Activated CD4-positive, alpha-beta T cell treated with anti-CD3 and anti-CD28 coated beads for 36 hours (primary cell): ENCODE data around the gene VPS13C. TPM values are rescaled to one million over a fixed set of nuclear protein-coding genes. Genes with fewer than 3 reads are reported as not detected.

ENCODE experiments used
- ATAC-seq: fragments of 200-7000 bp; cut with Tn5 transposase; one replicate; pipeline ENCODE4 v1.10.0; 2021; ENCODE audit warnings: mild to moderate bottlenecking, moderate library complexity
- CTCF ChIA-PET: fragments of 350-600 bp; sonication (Branson Sonifier 250); formaldehyde crosslinking; loops from one replicate; lab custom pipeline; 2021; ENCODE audit warnings: antibody characterized with exemption; lab: Charles Lee
- POLR2A ChIA-PET: fragments of 350-600 bp; sonication (Branson Sonifier 250); formaldehyde crosslinking; loops from one replicate; lab custom pipeline; 2021; ENCODE audit warnings: antibody characterized with exemption, inconsistent platforms; lab: Charles Lee
- DNase-seq: peaks from one replicate; pipeline ENCODE4 v3.0.0-alpha.2; 2020
- H3K27ac Mint-ChIP-seq: one replicate; pipeline ENCODE4 v1.8.0; 2021; ENCODE audit warnings: mixed read lengths
- H3K27me3 Mint-ChIP-seq: one replicate; pipeline ENCODE4 v1.8.0; 2021; ENCODE audit warnings: mixed read lengths
- H3K36me3 Mint-ChIP-seq: one replicate; pipeline ENCODE4 v1.8.0; 2021; ENCODE audit warnings: low read depth, mixed read lengths
- H3K4me1 Mint-ChIP-seq: one replicate; pipeline ENCODE4 v1.8.0; 2021; ENCODE audit warnings: mixed read lengths
- H3K4me3 Mint-ChIP-seq: one replicate; pipeline ENCODE4 v1.8.0; 2021; ENCODE audit warnings: mild to moderate bottlenecking, moderate library complexity, mixed read lengths
- H3K9me3 Mint-ChIP-seq: one replicate; pipeline ENCODE4 v1.8.0; 2021; ENCODE audit warnings: low read depth, mixed read lengths
- intact Hi-C, 2 experiments: fragments of 100-400 bp; cut with DNase I in 1 of 2; cut with micrococcal nuclease in 1 of 2; formaldehyde crosslinking; loops; one replicate each; pipeline versions ENCODE4 v1.14.2 to v1.15.1; 2022 to 2024; cut with DNase I, micrococcal nuclease
- total RNA-seq, 2 experiments: library from RNA; stranded (reverse); gene quantifications; one replicate each; pipeline ENCODE4 v1.2.3, GENCODE V29; 2021

Gene VPS13C
- total RNA-seq, 2 experiments from 2014 or later, result 40.1 to 47.2 TPM

GRCh38 chr15:62093809-62094208 lies 33.6 kb upstream of the VPS13C start:
- Mint-ChIP-seq H3K27ac (no peak overlapping the region), H3K27me3 (peaks cover 7% of the 10 kb centered on the region), H3K36me3 (no peaks in the 10 kb centered on the region), H3K9me3 (no peaks in the 10 kb centered on the region), H3K4me1 (no peaks in the 10 kb centered on the region), H3K4me3 (no peak overlapping the region)
- DNase-seq, result no peak
- ChIA-PET CTCF (interaction anchor here (2.2 kb wide), 1 partner anchor 11 kb away, joined by 6 read pairs; no protein-coding TSS in a partner anchor), POLR2A (no interaction called here)
- intact Hi-C loops, result no loop called here
- ATAC-seq, result no peak

GRCh38 chr15:62090988-62091387 lies 30.7 kb upstream of the VPS13C start:
- Mint-ChIP-seq H3K9me3 (no peaks in the 10 kb centered on the region), H3K27me3 (peaks cover 2% of the 10 kb centered on the region), H3K4me3 (no peak overlapping the region), H3K36me3 (no peaks in the 10 kb centered on the region), H3K4me1 (no peaks in the 10 kb centered on the region), H3K27ac (no peak overlapping the region)
- DNase-seq (no peak), ATAC-seq (no peak)
- ChIA-PET POLR2A (interaction anchor here (0.5 kb wide), 1 partner anchor 40 kb away, joined by 4 read pairs; no protein-coding TSS in a partner anchor), CTCF (interaction anchor here (1.0 kb wide), 1 partner anchor 28 kb away, joined by 5 read pairs; no protein-coding TSS in a partner anchor)
- intact Hi-C loops, result no loop called here

GRCh38 chr15:62089616-62090015 lies 29.4 kb upstream of the VPS13C start:
- Mint-ChIP-seq H3K36me3 (no peaks in the 10 kb centered on the region), H3K9me3 (no peaks in the 10 kb centered on the region), H3K4me3 (no peak overlapping the region), H3K4me1 (no peaks in the 10 kb centered on the region), H3K27ac (no peak overlapping the region), H3K27me3 (peaks cover 2% of the 10 kb centered on the region)
- CTCF ChIA-PET, result interaction anchor here (2.5 kb wide), 1 partner anchor 18 kb away, joined by 10 read pairs; no protein-coding TSS in a partner anchor
- DNase-seq, result no peak
- intact Hi-C loops, result loop anchor here in 1 of 2 experiments (10.0 kb wide), 1 partner anchor 165 kb away; no protein-coding TSS in a partner anchor
- POLR2A ChIA-PET, result no interaction called here
- ATAC-seq, result no peak

- peaks cover 2% of the 10 kb centered on the region for H3K9me3 Mint-ChIP-seq
- H3K36me3 Mint-ChIP-seq, result no peaks in the 10 kb centered on the region
- DNase-seq (no peak), ATAC-seq (no peak)
- POLR2A ChIA-PET, result interaction anchor here (0.6 kb wide), 1 partner anchor 1508 kb away, joined by 3 read pairs; no protein-coding TSS in a partner anchor
- intact Hi-C loops, result loop anchor here in 1 of 2 experiments (10.0 kb wide), 1 partner anchor 166 kb away; no protein-coding TSS in a partner anchor
- H3K4me3 Mint-ChIP-seq, result no peak overlapping the region
- peaks cover 2% of the 10 kb centered on the region for H3K27me3 Mint-ChIP-seq
- no peaks in the 10 kb centered on the region for H3K4me1 Mint-ChIP-seq
- CTCF ChIA-PET, result interaction anchor here (1.0 to 2.5 kb wide), 3 partner anchors 10 to 16 kb away, joined by 4 to 10 read pairs (median 6); no protein-coding TSS in a partner anchor
- H3K27ac Mint-ChIP-seq, result no peak overlapping the region
Observed at GRCh38 chr15:62088353-62088693, 28.1 kb upstream of the VPS13C start.

- ChIA-PET POLR2A (no interaction called here), CTCF (interaction anchor here (0.6 to 2.5 kb wide), 7 partner anchors 10 to 215 kb away, joined by 3 to 10 read pairs (median 4); no protein-coding TSS in a partner anchor)
- H3K36me3 Mint-ChIP-seq, result no peaks in the 10 kb centered on the region
- H3K27ac Mint-ChIP-seq, result no peak overlapping the region
- intact Hi-C loops, result loop anchor here in 1 of 2 experiments (10.0 kb wide), 1 partner anchor 167 kb away; no protein-coding TSS in a partner anchor
- no peaks in the 10 kb centered on the region for H3K4me1 Mint-ChIP-seq
- H3K9me3 Mint-ChIP-seq, result peaks cover 2% of the 10 kb centered on the region
- no peak overlapping the region for H3K4me3 Mint-ChIP-seq
- peak; percentile 47 for ATAC-seq
- DNase-seq, result no peak
- peaks cover 2% of the 10 kb centered on the region for H3K27me3 Mint-ChIP-seq
Observed at GRCh38 chr15:62087671-62088352, 27.6 kb upstream of the VPS13C start.

GRCh38 chr15:62085740-62086139 lies 25.5 kb upstream of the VPS13C start:
- no peak for DNase-seq
- H3K27ac Mint-ChIP-seq, result no peak overlapping the region
- intact Hi-C loops, result loop anchor here in 1 of 2 experiments (10.0 kb wide), 1 partner anchor 169 kb away; no protein-coding TSS in a partner anchor
- H3K36me3 Mint-ChIP-seq, result no peaks in the 10 kb centered on the region
- ChIA-PET CTCF (interaction anchor here (0.9 kb wide), 1 partner anchor 14 kb away, joined by 3 read pairs; no protein-coding TSS in a partner anchor), POLR2A (no interaction called here)
- H3K9me3 Mint-ChIP-seq, result peaks cover 2% of the 10 kb centered on the region
- ATAC-seq, result no peak
- no peak overlapping the region for H3K4me3 Mint-ChIP-seq
- peaks cover 2% of the 10 kb centered on the region for H3K27me3 Mint-ChIP-seq
- no peaks in the 10 kb centered on the region for H3K4me1 Mint-ChIP-seq

- Mint-ChIP-seq H3K27ac (no peak overlapping the region), H3K27me3 (no peaks in the 10 kb centered on the region), H3K36me3 (no peaks in the 10 kb centered on the region), H3K4me1 (no peaks in the 10 kb centered on the region), H3K4me3 (no peak overlapping the region), H3K9me3 (peaks cover 2% of the 10 kb centered on the region)
- ATAC-seq (no peak), DNase-seq (no peak)
- CTCF ChIA-PET, result interaction anchor here (1.0 to 1.8 kb wide), 2 partner anchors 10 to 249 kb away, joined by 5 to 6 read pairs; no protein-coding TSS in a partner anchor
- POLR2A ChIA-PET, result no interaction called here
- intact Hi-C loops, result loop anchor here in 1 of 2 experiments (10.0 kb wide), 1 partner anchor 171 kb away; no protein-coding TSS in a partner anchor
Observed at GRCh38 chr15:62083194-62084154, 23.2 kb upstream of the VPS13C start.

GRCh38 chr15:62079594-62079993 lies 19.3 kb upstream of the VPS13C start:
- CTCF ChIA-PET, result no interaction called here

GRCh38 chr15:62075595-62076277 lies 15.5 kb upstream of the VPS13C start:
- ChIA-PET CTCF (interaction anchor here (1.1 kb wide), 1 partner anchor 19 kb away, joined by 3 read pairs; no protein-coding TSS in a partner anchor), POLR2A (no interaction called here)
- DNase-seq, result no peak
- ATAC-seq, result no peak
- no peaks in the 10 kb centered on the region for H3K9me3 Mint-ChIP-seq
- no peaks in the 10 kb centered on the region for H3K36me3 Mint-ChIP-seq
- H3K27me3 Mint-ChIP-seq, result peaks cover 9% of the 10 kb centered on the region
- H3K4me1 Mint-ChIP-seq, result no peaks in the 10 kb centered on the region
- intact Hi-C loops, result no loop called here
- no peak overlapping the region for H3K4me3 Mint-ChIP-seq
- H3K27ac Mint-ChIP-seq, result no peak overlapping the region

More at GRCh38 chr15:62079594-62079993, 19.3 kb upstream of the VPS13C start:
- H3K9me3 Mint-ChIP-seq, result peaks cover 2% of the 10 kb centered on the region
- no peak overlapping the region for H3K27ac Mint-ChIP-seq
- ATAC-seq (no peak), DNase-seq (no peak)
- no peaks in the 10 kb centered on the region for H3K36me3 Mint-ChIP-seq
- H3K27me3 Mint-ChIP-seq, result no peaks in the 10 kb centered on the region
- POLR2A ChIA-PET, result no interaction called here
- intact Hi-C loops, result no loop called here
- H3K4me1 Mint-ChIP-seq, result no peaks in the 10 kb centered on the region
- H3K4me3 Mint-ChIP-seq, result no peak overlapping the region

- ATAC-seq, result no peak
- H3K27ac Mint-ChIP-seq, result no peak overlapping the region
- peaks cover 20% of the 10 kb centered on the region for H3K27me3 Mint-ChIP-seq
- no peaks in the 10 kb centered on the region for H3K9me3 Mint-ChIP-seq
- peaks cover 12% of the 10 kb centered on the region for H3K4me1 Mint-ChIP-seq
- no peak overlapping the region for H3K4me3 Mint-ChIP-seq
- no peak for DNase-seq
- CTCF ChIA-PET, result interaction anchor here (1.0 to 5.2 kb wide), 9 partner anchors 11 to 236 kb away, joined by 3 to 24 read pairs (median 4); partner anchors contain the start of gene VPS13C
- POLR2A ChIA-PET, result interaction anchor here (1.0 kb wide), 1 partner anchor 45 kb away, joined by 3 read pairs; no protein-coding TSS in a partner anchor
- intact Hi-C loops, result loop anchor here (2.0 to 5.0 kb wide), 2 partner anchors 100 to 199 kb away; no protein-coding TSS in a partner anchor
- no peaks in the 10 kb centered on the region for H3K36me3 Mint-ChIP-seq
Observed at GRCh38 chr15:62071711-62072308, 11.6 kb upstream of the VPS13C start.
